B cell (primary cell): Measurements from ENCODE around the gene EFCAB9.

Source experiments
- EZH2 ChIP-seq: IDR thresholded peaks from 2 replicates; pipeline ENCODE4 v1.6.1; 2012; ENCODE audit warnings: borderline replicate concordance, low read depth, mild to moderate bottlenecking, moderate library complexity, low read length; ENCODE audit not compliant: insufficient read depth, poor library complexity, severe bottlenecking
- TF ChIP-seq, protein P1 (sequence below): fragments of 200-600 bp; IDR thresholded peaks from one replicate; pipeline ENCODE4 v1.8.0; 2022; ENCODE audit warnings: antibody characterized with exemption, mild to moderate bottlenecking

GRCh38 chr5:172186114-172186695, 7.8 kb upstream of the EFCAB9 start:
- TF ChIP-seq EZH2, result no peak
- TF ChIP-seq, protein P1, sequence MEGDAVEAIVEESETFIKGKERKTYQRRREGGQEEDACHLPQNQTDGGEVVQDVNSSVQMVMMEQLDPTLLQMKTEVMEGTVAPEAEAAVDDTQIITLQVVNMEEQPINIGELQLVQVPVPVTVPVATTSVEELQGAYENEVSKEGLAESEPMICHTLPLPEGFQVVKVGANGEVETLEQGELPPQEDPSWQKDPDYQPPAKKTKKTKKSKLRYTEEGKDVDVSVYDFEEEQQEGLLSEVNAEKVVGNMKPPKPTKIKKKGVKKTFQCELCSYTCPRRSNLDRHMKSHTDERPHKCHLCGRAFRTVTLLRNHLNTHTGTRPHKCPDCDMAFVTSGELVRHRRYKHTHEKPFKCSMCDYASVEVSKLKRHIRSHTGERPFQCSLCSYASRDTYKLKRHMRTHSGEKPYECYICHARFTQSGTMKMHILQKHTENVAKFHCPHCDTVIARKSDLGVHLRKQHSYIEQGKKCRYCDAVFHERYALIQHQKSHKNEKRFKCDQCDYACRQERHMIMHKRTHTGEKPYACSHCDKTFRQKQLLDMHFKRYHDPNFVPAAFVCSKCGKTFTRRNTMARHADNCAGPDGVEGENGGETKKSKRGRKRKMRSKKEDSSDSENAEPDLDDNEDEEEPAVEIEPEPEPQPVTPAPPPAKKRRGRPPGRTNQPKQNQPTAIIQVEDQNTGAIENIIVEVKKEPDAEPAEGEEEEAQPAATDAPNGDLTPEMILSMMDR, result no peak
